HG03432 (cell line): Measurements from ENCODE around the gene ADIRF.
"Not testable (repeated sequence)": the region's sequence is repeated elsewhere in the genome, so short reads cannot be mapped to it uniquely, and the experiment has no call there.

Experiments used
- ATAC-seq: cut with Tn5 transposase; IDR thresholded peaks from one replicate; pipeline ENCODE4 v1.9.1; 2021; ENCODE audit warnings: mild to moderate bottlenecking, moderate library complexity; ENCODE audit not compliant: unreplicated experiment

ADIRF gene

GRCh38 chr10:86945361-86946212 lies 22.7 kb upstream of the ADIRF start:
- ATAC-seq = no peak

- ATAC-seq = no peak
Measured at GRCh38 chr10:86946213-86947155, 21.8 kb upstream of the ADIRF start.

GRCh38 chr10:86947806-86948205 lies 20.5 kb upstream of the ADIRF start:
- not testable (repeated sequence) for ATAC-seq

- ATAC-seq = no peak
Measured at GRCh38 chr10:86950349-86950748, 17.9 kb upstream of the ADIRF start.

- no peak for ATAC-seq
Measured at GRCh38 chr10:86951184-86951761, 17.0 kb upstream of the ADIRF start.

- no peak for ATAC-seq
Measured at GRCh38 chr10:86952106-86952505, 16.2 kb upstream of the ADIRF start.

- ATAC-seq = not testable (repeated sequence)
Measured at GRCh38 chr10:86952697-86953096, 15.6 kb upstream of the ADIRF start.

- no peak for ATAC-seq
Measured at GRCh38 chr10:86953747-86954680, 14.3 kb upstream of the ADIRF start.

- ATAC-seq = no peak
Measured at GRCh38 chr10:86954681-86955500, 13.4 kb upstream of the ADIRF start.

GRCh38 chr10:86955501-86956194 lies 12.6 kb upstream of the ADIRF start:
- no peak for ATAC-seq

GRCh38 chr10:86956195-86956847 lies 12.0 kb upstream of the ADIRF start:
- ATAC-seq = no peak

- ATAC-seq = no peak
Measured at GRCh38 chr10:86956848-86957448, 11.3 kb upstream of the ADIRF start.

GRCh38 chr10:86957471-86958115 lies 10.7 kb upstream of the ADIRF start, which contains the start of gene MMRN2:
MMRN2 (minus strand) TSS chr10:86957615; CDS start chr10:86957541, 74 bp downstream.
- ATAC-seq = no peak

GRCh38 chr10:86958116-86958900 lies 10.0 kb upstream of the ADIRF start, which contains the start of gene SNCG:
SNCG (plus strand) TSS chr10:86958599; CDS start chr10:86958698, 99 bp downstream.
- ATAC-seq = no peak

- no peak for ATAC-seq
Measured at GRCh38 chr10:86958901-86959736, 9.2 kb upstream of the ADIRF start.

GRCh38 chr10:86959737-86960002 lies 8.6 kb upstream of the ADIRF start:
- ATAC-seq = no peak
